Panc1 (cell line): Measurements from ENCODE around the gene KMT2A.

Experiments used
- REST ChIP-seq, 2 experiments: IDR thresholded peaks; 2 replicates each; pipeline ENCODE4 v1.6.1; 2011 to 2012; ENCODE audit warnings: low read depth in 2 of 2, control low read depth in 1 of 2, low read length in 1 of 2, mild to moderate bottlenecking in 1 of 2, moderate library complexity in 1 of 2; ENCODE audit not compliant: insufficient read depth in 1 of 2
- SIN3A ChIP-seq: IDR thresholded peaks from 2 replicates; pipeline ENCODE4 v1.6.1; 2012; ENCODE audit warnings: low read depth, mild to moderate bottlenecking, low read length, moderate library complexity, borderline replicate concordance; ENCODE audit not compliant: insufficient read depth
- TF ChIP-seq, protein P1 (sequence below): fragments of 450-650 bp; IDR thresholded peaks from 2 replicates; pipeline ENCODE4 v1.5.1; 2017; ENCODE audit warnings: mild to moderate bottlenecking

GRCh38 chr11:118569670-118570069 lies 133.4 kb downstream of the KMT2A start:
- TF ChIP-seq REST (IDR thresholded peaks at IDR 0.05; ENCODE audit: insufficient read depth in 1 of 2, low read depth in 2 of 2, low read length in 1 of 2) (no peak), SIN3A (no peak)
- TF ChIP-seq, protein P1, sequence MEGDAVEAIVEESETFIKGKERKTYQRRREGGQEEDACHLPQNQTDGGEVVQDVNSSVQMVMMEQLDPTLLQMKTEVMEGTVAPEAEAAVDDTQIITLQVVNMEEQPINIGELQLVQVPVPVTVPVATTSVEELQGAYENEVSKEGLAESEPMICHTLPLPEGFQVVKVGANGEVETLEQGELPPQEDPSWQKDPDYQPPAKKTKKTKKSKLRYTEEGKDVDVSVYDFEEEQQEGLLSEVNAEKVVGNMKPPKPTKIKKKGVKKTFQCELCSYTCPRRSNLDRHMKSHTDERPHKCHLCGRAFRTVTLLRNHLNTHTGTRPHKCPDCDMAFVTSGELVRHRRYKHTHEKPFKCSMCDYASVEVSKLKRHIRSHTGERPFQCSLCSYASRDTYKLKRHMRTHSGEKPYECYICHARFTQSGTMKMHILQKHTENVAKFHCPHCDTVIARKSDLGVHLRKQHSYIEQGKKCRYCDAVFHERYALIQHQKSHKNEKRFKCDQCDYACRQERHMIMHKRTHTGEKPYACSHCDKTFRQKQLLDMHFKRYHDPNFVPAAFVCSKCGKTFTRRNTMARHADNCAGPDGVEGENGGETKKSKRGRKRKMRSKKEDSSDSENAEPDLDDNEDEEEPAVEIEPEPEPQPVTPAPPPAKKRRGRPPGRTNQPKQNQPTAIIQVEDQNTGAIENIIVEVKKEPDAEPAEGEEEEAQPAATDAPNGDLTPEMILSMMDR = no peak
